ENCODE results near the gene CABLES2.

The CABLES2 gene

DNA sequence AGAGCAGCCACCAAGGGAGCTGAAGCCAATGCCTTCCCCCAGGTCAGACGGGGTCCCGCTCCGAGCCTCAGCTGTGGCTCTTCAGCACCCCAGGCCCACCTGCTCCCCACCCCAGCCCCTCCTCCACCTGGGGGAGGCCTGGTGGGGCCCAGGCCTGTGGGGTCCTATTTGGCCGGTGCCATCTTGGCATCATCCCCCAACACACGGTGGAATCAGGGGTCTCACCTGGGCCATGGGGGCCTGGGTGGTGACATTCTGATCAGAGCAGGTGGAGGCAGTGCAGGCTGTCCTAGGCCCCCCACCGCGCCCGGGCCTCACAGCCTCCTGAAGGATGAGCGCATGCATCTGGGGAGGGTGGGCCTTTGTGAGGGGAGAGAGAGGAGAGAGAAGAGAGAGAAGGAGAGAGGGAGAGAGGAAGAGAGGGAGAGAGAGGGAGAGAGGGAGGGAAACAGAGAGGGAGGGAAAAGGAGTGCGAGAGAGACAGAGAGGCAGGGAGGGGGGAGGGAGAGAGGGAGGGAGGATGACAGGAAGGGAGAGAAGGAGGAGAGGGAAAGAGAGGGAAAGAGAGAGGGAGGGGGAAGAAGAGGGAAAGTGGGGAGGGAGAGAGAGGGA, 44.2 kb upstream of the CABLES2 start:
- Histone ChIP-seq H3K4me3 (no peak overlapping the region), H3K27ac (no peak overlapping the region)
- TF ChIP-seq, protein P1, sequence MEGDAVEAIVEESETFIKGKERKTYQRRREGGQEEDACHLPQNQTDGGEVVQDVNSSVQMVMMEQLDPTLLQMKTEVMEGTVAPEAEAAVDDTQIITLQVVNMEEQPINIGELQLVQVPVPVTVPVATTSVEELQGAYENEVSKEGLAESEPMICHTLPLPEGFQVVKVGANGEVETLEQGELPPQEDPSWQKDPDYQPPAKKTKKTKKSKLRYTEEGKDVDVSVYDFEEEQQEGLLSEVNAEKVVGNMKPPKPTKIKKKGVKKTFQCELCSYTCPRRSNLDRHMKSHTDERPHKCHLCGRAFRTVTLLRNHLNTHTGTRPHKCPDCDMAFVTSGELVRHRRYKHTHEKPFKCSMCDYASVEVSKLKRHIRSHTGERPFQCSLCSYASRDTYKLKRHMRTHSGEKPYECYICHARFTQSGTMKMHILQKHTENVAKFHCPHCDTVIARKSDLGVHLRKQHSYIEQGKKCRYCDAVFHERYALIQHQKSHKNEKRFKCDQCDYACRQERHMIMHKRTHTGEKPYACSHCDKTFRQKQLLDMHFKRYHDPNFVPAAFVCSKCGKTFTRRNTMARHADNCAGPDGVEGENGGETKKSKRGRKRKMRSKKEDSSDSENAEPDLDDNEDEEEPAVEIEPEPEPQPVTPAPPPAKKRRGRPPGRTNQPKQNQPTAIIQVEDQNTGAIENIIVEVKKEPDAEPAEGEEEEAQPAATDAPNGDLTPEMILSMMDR (IDR thresholded peaks at IDR 0.05), result no peak
- no peak for DNase-seq (ENCODE audit: low spot score)

DNA sequence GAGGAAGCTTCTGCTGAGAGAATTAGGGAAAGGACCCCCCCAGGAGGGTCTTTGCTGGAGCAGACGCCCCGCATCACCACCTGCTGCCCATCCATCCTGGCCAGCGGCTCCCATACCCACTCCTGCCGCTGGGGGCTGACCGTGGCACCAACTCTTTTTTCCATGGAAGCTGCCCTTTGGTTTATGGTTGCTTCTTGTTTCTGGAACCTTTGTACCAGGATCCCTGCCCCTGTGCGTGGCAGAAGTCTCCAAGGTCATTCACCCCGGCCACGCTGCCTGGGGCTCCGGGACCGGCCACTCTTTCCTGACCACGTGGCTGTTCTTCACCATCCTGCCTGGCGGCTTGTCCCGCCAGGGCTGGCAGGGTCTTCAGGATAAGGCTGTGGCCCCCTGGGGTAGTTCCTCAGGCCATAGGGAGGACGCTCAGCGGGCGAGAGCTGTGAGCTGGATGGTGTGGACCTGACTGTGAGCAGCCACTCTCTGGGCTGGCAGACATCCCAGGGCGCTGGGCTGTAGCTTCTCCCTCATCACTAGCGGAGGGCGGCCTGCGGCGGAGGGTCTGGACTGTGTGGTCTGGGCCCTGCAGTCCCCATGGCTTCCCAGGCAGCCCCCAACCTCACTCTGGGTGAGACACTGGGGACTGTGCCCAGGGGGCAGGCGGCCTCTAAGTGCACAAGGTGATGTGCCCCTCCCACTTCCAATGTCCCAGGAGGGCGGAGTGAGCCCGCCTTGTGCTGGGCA, 43.0 kb upstream of the CABLES2 start:
- H3K27ac ChIP-seq, result no peak overlapping the region
- DNase-seq (ENCODE audit: low spot score), result no peak
- TF ChIP-seq, protein P1 (IDR thresholded peaks at IDR 0.05), result no peak
- no peak overlapping the region for H3K4me3 ChIP-seq

DNA sequence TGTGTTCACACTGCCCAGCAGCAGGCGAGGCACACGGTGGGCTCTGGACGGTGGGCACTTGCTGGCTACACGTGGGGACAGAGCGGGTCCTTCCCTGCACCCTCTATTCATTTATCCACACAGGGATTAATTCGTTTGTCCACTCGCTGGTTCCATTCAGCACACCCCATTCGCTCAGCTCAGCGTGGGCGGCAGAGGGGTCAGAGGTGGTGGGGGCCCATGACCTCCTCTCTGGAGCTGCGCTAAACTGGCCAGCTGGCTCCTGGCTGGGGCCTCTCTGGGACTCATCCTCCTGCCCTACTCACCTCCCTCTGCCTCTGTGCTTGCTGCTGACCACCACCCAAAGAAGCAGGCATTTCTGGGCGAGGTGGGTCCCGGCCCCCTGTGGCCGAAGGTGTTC, 41.7 kb upstream of the CABLES2 start:
- H3K4me3 ChIP-seq, result no peak overlapping the region
- DNase-seq (ENCODE audit: low spot score), result no peak
- no peak overlapping the region for H3K27ac ChIP-seq
- TF ChIP-seq, protein P1 (IDR thresholded peaks at IDR 0.05), result no peak

DNA sequence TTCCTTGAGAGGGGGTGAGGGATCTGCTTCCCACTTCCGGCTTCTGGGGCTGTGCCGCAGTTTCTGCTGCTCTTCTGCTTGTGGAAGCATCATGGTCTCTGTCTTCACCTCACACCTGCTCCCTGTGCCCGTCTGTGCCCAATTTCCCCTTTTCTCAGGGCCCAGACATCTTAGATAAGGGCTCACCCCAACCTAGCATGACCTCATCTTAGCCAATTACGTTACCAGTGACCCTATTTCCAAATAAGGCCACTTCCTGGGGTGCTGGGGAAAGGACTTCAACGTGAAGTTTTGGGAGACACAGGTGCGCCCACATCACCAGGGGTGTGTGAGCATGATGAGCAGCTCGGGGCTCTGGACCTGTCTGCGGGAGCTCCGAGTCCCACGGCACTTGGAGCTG, 41.0 kb upstream of the CABLES2 start:
- TF ChIP-seq, protein P1 (IDR thresholded peaks at IDR 0.05), result no peak
- DNase-seq (ENCODE audit: low spot score), result no peak
- Histone ChIP-seq H3K27ac (no peak overlapping the region), H3K4me3 (no peak overlapping the region)

DNA sequence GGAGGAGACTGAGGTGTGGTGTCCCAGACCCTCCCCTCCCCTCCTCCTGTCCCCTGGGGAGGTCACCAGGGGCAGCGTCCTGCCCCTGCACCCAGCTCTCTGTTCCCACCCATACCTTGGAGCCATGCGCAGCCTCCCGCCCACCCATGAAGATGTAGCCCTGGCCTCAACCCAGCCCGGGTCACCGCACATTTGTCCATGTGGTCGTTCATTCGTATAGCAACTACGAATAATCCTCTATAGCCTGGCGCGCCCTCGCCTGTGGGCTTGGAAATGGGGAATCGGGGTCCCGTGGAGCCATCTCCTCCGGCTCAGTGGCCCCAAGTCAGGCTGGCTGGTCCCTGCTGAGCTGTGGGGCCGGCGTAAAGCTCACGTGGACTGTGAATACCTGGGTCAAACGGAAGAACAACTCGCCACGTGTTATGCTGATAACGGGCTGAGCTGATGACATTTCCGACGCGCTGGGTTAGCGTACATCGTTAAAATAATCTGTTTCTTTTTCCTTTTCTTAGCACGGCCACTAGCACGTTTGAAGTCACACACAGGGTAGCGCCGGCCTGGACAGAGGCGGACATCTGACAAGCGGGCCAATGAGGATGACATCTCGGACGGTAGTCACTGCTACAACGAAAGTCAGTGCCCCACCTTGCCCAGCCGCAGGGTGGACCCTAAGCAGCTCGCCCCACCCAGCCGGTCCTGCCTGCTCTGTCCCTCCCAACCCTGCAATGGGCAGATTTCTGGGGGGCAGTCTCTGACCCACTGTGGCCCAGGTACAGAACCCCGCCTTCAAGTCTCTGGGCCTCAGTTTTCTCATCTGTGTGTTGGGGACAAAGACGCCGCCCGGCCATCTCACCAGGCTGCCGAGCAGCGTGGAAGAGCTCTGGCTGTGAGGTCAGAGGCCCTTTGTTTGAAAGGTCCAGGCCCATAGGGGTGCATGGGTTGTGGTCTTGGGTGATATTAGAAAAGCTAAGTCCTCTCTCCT, 40.1 kb upstream of the CABLES2 start:
- TF ChIP-seq, protein P1 (IDR thresholded peaks at IDR 0.05), result no peak
- no peak overlapping the region for H3K4me3 ChIP-seq
- no peak overlapping the region for H3K27ac ChIP-seq
- no peak for DNase-seq (ENCODE audit: low spot score)

DNA sequence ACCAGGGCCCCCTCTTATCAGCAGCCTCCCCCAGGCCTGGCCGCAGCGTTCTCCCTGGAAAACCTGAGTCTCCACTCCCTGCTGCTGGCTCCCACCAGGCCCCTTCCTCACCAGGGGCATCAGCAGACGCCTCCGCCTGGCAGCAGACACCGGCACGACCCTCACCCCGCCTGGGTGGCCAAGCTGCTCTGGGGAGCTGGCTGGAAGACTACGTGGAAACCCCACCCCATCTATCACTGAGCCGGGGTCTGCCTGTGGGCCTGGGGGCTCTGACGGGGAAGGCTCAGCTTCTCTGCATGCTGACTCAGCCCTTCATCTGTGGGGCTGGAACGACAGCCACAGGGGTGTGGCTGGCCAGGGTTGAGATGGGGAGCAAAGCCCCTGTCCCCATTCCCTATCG, 39.4 kb upstream of the CABLES2 start:
- Histone ChIP-seq H3K4me3 (no peak overlapping the region), H3K27ac (no peak overlapping the region)
- TF ChIP-seq, protein P1 (IDR thresholded peaks at IDR 0.05), result no peak
- no peak for DNase-seq (ENCODE audit: low spot score)

All from coronary artery (tissue), 2 donors.